VCaP (cell line): Measurements from ENCODE around the gene ACACA.

Experiments used
- H3K27ac ChIP-seq: fragments of 450-650 bp; 2 replicates; pipeline ENCODE4 v1.5.1; 2017
- CTCF ChIP-seq: fragments of 450-650 bp; conservative IDR thresholded peaks from 2 replicates; pipeline ENCODE4 v1.5.1; 2017; ENCODE audit warnings: mild to moderate bottlenecking, moderate library complexity

ACACA gene

GRCh38 chr17:37037590-37038155 lies 369.0 kb downstream of the ACACA start:
- peak overlapping the region; percentile 67 for H3K27ac ChIP-seq
- no peak for TF ChIP-seq CTCF
